Measurements from ENCODE around the gene SMIM33. TPM values are rescaled to one million over a fixed set of nuclear protein-coding genes. Genes with fewer than 3 reads are reported as not detected.
"Not testable (repeated sequence)": the region's sequence is repeated elsewhere in the genome, so short reads cannot be mapped to it uniquely, and the experiment has no call there.

Gene SMIM33
- total RNA-seq, 1 experiment from 2014 or later: not detected

DNA sequence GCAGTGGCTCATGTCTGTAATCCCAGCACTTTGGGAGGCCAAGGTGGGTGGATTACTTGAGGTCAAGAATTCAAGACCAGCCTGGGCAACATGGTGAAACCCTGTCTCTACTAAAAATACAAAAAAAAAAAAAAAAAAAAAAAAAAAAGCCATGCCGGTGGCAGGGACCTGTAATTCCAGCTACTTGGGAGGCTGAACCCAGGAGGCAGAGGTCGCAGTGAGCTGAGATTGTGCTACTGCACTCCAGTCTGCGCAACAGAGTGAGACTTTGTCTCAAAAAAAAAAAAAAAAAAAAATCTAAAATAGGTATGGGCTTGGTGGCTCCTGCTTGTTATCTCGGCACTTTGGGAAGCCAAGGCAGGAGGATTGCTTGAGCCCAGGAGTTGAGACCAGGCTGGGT is 8.9 kb downstream of the SMIM33 start:
- H3K9me3 Mint-ChIP-seq; H2AK5ac ChIP-seq (ENCODE audit: insufficient read length, low read length); H3K4me2 ChIP-seq (ENCODE audit: insufficient read depth, insufficient read length, low read length); H4K91ac ChIP-seq (ENCODE audit: insufficient read length, low read depth, low read length); H3K27ac ChIP-seq (ENCODE audit: insufficient read length, low read depth, low read length); H3K14ac ChIP-seq (ENCODE audit: insufficient read depth, low read length); H4K8ac ChIP-seq (replicated peaks; ENCODE audit: insufficient read length, low read depth, low read length); H3K27me3 ChIP-seq (ENCODE audit: insufficient read depth, low read length); H3K4me1 ChIP-seq (ENCODE audit: insufficient read depth, low read length); H3K79me1 ChIP-seq (ENCODE audit: insufficient read depth, low read depth, low read length, poor library complexity, severe bottlenecking); H3K4me3 Mint-ChIP-seq; H2BK5ac ChIP-seq (ENCODE audit: insufficient read length, low read length); H3K27me3 Mint-ChIP-seq (ENCODE audit: low read depth); H2BK12ac ChIP-seq (ENCODE audit: insufficient read length, low read depth, low read length); H4K20me1 ChIP-seq (ENCODE audit: control insufficient read depth, insufficient read depth, insufficient read length); H3K36me3 Mint-ChIP-seq (ENCODE audit: insufficient read depth in 1 of 3, low read depth in 3 of 3); H3K23me2 ChIP-seq (ENCODE audit: insufficient read length, low read depth, low read length, poor library complexity, severe bottlenecking); H2BK15ac ChIP-seq (ENCODE audit: low read depth, low read length); H3K56ac ChIP-seq (ENCODE audit: insufficient read length, low read depth, low read length); H2BK120ac ChIP-seq (ENCODE audit: low read depth, low read length, poor library complexity, severe bottlenecking); H3K27ac Mint-ChIP-seq; H2AFZ ChIP-seq (ENCODE audit: low read length); H3K18ac ChIP-seq (ENCODE audit: insufficient read length, low read depth, low read length); H3K23ac ChIP-seq (ENCODE audit: insufficient read length, low read depth, low read length); H3K9ac ChIP-seq (ENCODE audit: extremely low read depth, insufficient read length, low read length); H3K79me2 ChIP-seq (ENCODE audit: insufficient read depth, low read length); H3K4ac ChIP-seq (ENCODE audit: low read depth, low read length); H4K5ac ChIP-seq (ENCODE audit: insufficient read length, low read depth, low read length); H2BK20ac ChIP-seq (ENCODE audit: low read depth, low read length, poor library complexity, severe bottlenecking); DNase-seq; H3T11ph ChIP-seq (ENCODE audit: low read length); H3K9me3 ChIP-seq (ENCODE audit: control insufficient read depth, low read depth, low read length): not testable (repeated sequence)
- peaks cover 8 to 28% of the 10 kb centered on the region in 2 experiments for H3K4me1 Mint-ChIP-seq
- no CpG with 5 or more reads among the region's 4 CpGs for WGBS (ENCODE audit: extremely low coverage, insufficient read length, low lambda C conversion rate)
